Measurements from ENCODE around the gene SLCO3A1. TPM values are rescaled to one million over a fixed set of nuclear protein-coding genes. Genes with fewer than 3 reads are reported as not detected.
A peak's percentile ranks its signal among the peaks of the same experiment; 100 is the strongest.

Gene SLCO3A1
- total RNA-seq, 2 donors from 2014 or later: 21.4 to 27.3 TPM

GRCh38 chr15:91886878-91887277, 33.4 kb downstream of the SLCO3A1 start:
- no peak overlapping the region for H3K4me3 ChIP-seq
- no peaks in the 10 kb centered on the region for H3K36me3 ChIP-seq
- peak overlapping the region; percentile 21 to 52 for H3K27ac ChIP-seq
- DNase-seq (ENCODE audit: low spot score): no peak
- TF ChIP-seq, protein P1, sequence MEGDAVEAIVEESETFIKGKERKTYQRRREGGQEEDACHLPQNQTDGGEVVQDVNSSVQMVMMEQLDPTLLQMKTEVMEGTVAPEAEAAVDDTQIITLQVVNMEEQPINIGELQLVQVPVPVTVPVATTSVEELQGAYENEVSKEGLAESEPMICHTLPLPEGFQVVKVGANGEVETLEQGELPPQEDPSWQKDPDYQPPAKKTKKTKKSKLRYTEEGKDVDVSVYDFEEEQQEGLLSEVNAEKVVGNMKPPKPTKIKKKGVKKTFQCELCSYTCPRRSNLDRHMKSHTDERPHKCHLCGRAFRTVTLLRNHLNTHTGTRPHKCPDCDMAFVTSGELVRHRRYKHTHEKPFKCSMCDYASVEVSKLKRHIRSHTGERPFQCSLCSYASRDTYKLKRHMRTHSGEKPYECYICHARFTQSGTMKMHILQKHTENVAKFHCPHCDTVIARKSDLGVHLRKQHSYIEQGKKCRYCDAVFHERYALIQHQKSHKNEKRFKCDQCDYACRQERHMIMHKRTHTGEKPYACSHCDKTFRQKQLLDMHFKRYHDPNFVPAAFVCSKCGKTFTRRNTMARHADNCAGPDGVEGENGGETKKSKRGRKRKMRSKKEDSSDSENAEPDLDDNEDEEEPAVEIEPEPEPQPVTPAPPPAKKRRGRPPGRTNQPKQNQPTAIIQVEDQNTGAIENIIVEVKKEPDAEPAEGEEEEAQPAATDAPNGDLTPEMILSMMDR (IDR thresholded peaks at IDR 0.05): no peak
- H3K9me3 ChIP-seq: no peaks in the 10 kb centered on the region
- H3K27me3 ChIP-seq: no peaks in the 10 kb centered on the region
- H3K4me1 ChIP-seq: peaks cover 0 to 70% of the 10 kb centered on the region in 2 donors

GRCh38 chr15:91887321-91887720, 33.8 kb downstream of the SLCO3A1 start:
- Histone ChIP-seq H3K27ac (peak overlapping the region; percentile 21 to 52), H3K4me3 (no peak overlapping the region), H3K9me3 (no peaks in the 10 kb centered on the region), H3K27me3 (no peaks in the 10 kb centered on the region), H3K4me1 (peaks cover 0 to 70% of the 10 kb centered on the region in 2 donors), H3K36me3 (no peaks in the 10 kb centered on the region)
- no peak for DNase-seq (ENCODE audit: low spot score)
- TF ChIP-seq, protein P1 (IDR thresholded peaks at IDR 0.05): no peak

DNA sequence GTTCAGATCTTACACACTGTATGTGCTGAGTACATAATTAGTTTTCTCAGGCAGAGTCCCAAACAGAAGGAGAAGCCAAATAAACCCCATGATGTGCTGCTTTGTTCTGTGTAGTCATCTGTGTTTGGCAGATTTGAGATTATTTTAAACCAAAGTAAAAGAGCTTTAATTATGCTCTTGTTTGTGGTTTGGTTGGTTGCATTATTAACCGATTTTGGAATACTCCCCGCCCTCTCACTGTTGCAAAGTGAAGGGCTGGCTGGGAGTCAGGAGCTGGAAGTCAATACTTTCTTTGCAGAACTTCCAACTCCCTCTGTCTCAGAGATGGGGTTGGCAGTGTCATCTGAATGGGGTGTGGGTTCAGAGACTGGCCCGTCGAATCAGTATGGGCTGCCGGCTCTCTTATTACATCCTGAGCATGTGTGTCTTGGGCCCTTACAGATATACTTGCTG, 34.4 kb downstream of the SLCO3A1 start:
- H3K4me1 ChIP-seq: peaks cover 0 to 70% of the 10 kb centered on the region in 2 donors
- H3K36me3 ChIP-seq: no peaks in the 10 kb centered on the region
- no peak for DNase-seq (ENCODE audit: low spot score)
- TF ChIP-seq, protein P1 (IDR thresholded peaks at IDR 0.05): no peak
- no peak overlapping the region for H3K4me3 ChIP-seq
- peak overlapping the region; percentile 21 to 52 for H3K27ac ChIP-seq
- no peaks in the 10 kb centered on the region for H3K27me3 ChIP-seq
- H3K9me3 ChIP-seq: no peaks in the 10 kb centered on the region

- Histone ChIP-seq H3K4me3 (no peak overlapping the region), H3K36me3 (no peaks in the 10 kb centered on the region), H3K27ac (no peak overlapping the region), H3K27me3 (no peaks in the 10 kb centered on the region), H3K4me1 (peaks cover 0 to 68% of the 10 kb centered on the region in 2 donors), H3K9me3 (no peaks in the 10 kb centered on the region)
- no peak for DNase-seq (ENCODE audit: low spot score)
- TF ChIP-seq, protein P1 (IDR thresholded peaks at IDR 0.05): no peak
These were observed 35.8 kb downstream of the SLCO3A1 start for GRCh38 chr15:91889111-91889815.

- Histone ChIP-seq H3K4me1 (peaks cover 0 to 81% of the 10 kb centered on the region in 2 donors), H3K27me3 (no peaks in the 10 kb centered on the region), H3K9me3 (no peaks in the 10 kb centered on the region), H3K36me3 (no peaks in the 10 kb centered on the region), H3K4me3 (no peak overlapping the region), H3K27ac (peak overlapping the region in 1 of 2 donors; percentile 21)
- no peak for DNase-seq (ENCODE audit: low spot score)
- TF ChIP-seq, protein P1 (IDR thresholded peaks at IDR 0.05): no peak
These were observed 37.1 kb downstream of the SLCO3A1 start for GRCh38 chr15:91890614-91891013.
